ENCODE data around the gene RBM19. TPM values are rescaled to one million over a fixed set of nuclear protein-coding genes. Genes with fewer than 3 reads are reported as not detected.

RBM19 gene, protein sequence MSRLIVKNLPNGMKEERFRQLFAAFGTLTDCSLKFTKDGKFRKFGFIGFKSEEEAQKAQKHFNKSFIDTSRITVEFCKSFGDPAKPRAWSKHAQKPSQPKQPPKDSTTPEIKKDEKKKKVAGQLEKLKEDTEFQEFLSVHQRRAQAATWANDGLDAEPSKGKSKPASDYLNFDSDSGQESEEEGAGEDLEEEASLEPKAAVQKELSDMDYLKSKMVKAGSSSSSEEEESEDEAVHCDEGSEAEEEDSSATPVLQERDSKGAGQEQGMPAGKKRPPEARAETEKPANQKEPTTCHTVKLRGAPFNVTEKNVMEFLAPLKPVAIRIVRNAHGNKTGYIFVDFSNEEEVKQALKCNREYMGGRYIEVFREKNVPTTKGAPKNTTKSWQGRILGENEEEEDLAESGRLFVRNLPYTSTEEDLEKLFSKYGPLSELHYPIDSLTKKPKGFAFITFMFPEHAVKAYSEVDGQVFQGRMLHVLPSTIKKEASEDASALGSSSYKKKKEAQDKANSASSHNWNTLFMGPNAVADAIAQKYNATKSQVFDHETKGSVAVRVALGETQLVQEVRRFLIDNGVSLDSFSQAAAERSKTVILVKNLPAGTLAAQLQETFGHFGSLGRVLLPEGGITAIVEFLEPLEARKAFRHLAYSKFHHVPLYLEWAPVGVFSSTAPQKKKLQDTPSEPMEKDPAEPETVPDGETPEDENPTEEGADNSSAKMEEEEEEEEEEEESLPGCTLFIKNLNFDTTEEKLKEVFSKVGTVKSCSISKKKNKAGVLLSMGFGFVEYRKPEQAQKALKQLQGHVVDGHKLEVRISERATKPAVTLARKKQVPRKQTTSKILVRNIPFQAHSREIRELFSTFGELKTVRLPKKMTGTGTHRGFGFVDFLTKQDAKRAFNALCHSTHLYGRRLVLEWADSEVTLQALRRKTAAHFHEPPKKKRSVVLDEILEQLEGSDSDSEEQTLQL
- 24.4 and 30.5 TPM in 2 replicates for total RNA-seq

DNA sequence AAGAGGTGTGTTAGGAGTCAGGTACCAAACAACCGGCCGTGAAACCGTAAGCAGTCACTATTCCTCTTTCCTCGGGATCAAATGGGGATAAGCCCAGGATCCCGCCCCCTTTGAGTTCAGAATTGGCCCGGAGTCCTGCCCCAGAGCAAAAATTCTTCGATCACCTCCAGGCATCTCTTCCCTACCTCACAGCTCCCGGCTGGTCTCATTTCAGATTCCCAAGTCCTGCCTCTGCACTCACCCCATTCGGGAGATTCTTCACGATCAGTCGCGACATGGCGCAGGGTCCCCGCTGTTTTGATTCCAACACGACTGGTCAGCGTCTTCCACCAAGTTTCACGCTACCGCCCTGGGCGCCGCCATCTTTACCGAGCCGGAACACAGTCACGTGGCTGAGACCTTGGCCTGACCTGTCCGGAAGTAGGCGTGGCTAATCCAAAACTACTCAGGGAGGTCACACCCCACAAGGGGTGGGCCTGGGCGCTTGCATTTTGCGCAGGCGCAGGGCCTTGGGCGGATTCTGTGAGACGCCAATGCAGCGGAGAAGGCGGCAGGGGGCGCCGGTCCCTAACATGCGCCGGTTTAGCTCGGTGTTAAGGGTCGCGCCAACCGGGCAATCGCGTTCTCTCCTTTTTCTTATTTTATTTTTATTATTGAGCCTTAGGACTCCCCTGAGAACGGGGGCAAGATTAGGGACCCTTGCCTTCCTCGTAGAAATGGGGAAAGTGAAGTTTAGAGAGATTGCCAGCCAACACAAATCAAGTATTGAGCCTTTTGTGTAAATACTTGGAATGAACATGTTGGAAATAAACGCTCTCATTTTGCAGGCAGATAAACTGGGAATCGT, at the start of gene RBM19:
TSS of gene RBM19 (minus strand) at position 375 of the 847 bp plus-strand sequence. CDS start at position 277, 98 bp downstream.

